BJ (cell line): Measurements from ENCODE around the gene MDGA2. TPM values are rescaled to one million over a fixed set of nuclear protein-coding genes. Genes with fewer than 3 reads are reported as not detected.
"Not testable (repeated sequence)": the region's sequence is repeated elsewhere in the genome, so short reads cannot be mapped to it uniquely, and the experiment has no call there.

Experiments
- CTCF ChIA-PET: fragments of 350-600 bp; formaldehyde crosslinking; extraction: SDS; loops from one replicate; lab custom pipeline; 2021; ENCODE audit warnings: antibody characterized with exemption, inconsistent platforms; lab: Yijun Ruan, JAX
- POLR2A ChIA-PET: fragments of 300-600 bp; sonication (Branson Sonifier 250); formaldehyde crosslinking; extraction: SDS; loops from one replicate; lab custom pipeline; 2021; ENCODE audit warnings: antibody characterized with exemption; lab: Charles Lee
- DNase-seq: peaks from one replicate; pipeline ENCODE4 v3.0.0-alpha.2; 2011; ENCODE audit warnings: low read depth
- H3K27me3 ChIP-seq: 2 replicates; pipeline ENCODE4 v1.6.0; 2011; ENCODE audit warnings: low read length; ENCODE audit not compliant: control insufficient read depth, insufficient read depth
- H3K36me3 ChIP-seq: 2 replicates; pipeline ENCODE4 v1.5.1; 2011; ENCODE audit warnings: low read length; ENCODE audit not compliant: control insufficient read depth, insufficient read depth
- H3K4me3 ChIP-seq: 2 replicates; pipeline ENCODE4 v1.5.1; 2011; ENCODE audit warnings: low read depth, mild to moderate bottlenecking, control low read depth, low read length
- CTCF ChIP-seq: IDR thresholded peaks from 2 replicates; pipeline ENCODE4 v1.5.1; 2011; ENCODE audit warnings: low read depth, mild to moderate bottlenecking, control low read depth, inconsistent platforms, low read length, moderate library complexity; ENCODE audit not compliant: insufficient read depth
- polyA plus RNA-seq: library from polyadenylated mRNA; depleted of rRNA; stranded (reverse); fragments of >200 nt; gene quantifications from 2 replicates; pipeline ENCODE4 v1.2.3, GENCODE V29; 2011

MDGA2 gene
- polyA plus RNA-seq, 1 experiment: not detected

GRCh38 chr14:47257013-47257412 is 418.4 kb downstream of the MDGA2 start:
- DNase-seq: no peak
- no peaks in the 10 kb centered on the region for H3K27me3 ChIP-seq
- no peak overlapping the region for H3K4me3 ChIP-seq
- CTCF ChIA-PET: no interaction called here
- POLR2A ChIA-PET: no interaction called here
- H3K36me3 ChIP-seq: no peaks in the 10 kb centered on the region
- no peak for TF ChIP-seq CTCF

GRCh38 chr14:47252802-47253201 is 422.6 kb downstream of the MDGA2 start:
- TF ChIP-seq CTCF: no peak
- H3K27me3 ChIP-seq: no peaks in the 10 kb centered on the region
- ChIA-PET CTCF (interaction anchor here (0.7 kb wide), 1 partner anchor 160 kb away, joined by 3 read pairs; no protein-coding TSS in a partner anchor), POLR2A (no interaction called here)
- no peak for DNase-seq
- no peak overlapping the region for H3K4me3 ChIP-seq
- H3K36me3 ChIP-seq: no peaks in the 10 kb centered on the region

GRCh38 chr14:47246367-47246766 is 429.0 kb downstream of the MDGA2 start:
- no peaks in the 10 kb centered on the region for H3K27me3 ChIP-seq
- POLR2A ChIA-PET: no interaction called here
- TF ChIP-seq CTCF: no peak
- H3K4me3 ChIP-seq: no peak overlapping the region
- no peak for DNase-seq
- CTCF ChIA-PET: no interaction called here
- no peaks in the 10 kb centered on the region for H3K36me3 ChIP-seq

DNA sequence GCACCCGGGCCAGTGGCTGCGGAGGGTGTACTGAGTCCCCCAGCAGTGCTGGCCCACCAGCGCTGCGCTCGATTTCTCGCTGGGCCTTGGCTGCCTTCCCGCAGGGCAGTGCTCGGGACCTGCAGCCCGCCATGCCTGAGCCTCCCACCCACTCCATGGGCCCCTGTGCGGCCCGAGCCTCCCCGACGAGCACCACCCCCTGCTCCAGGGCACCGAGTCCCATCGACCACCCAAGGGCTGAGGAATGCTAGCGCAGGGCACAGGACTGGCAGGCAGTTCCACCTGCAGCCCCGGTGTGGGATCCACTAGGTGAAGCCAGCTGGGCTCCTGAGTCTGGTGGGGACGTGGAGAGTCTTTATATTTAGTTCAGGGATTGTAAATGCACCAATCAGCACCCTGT is 432.8 kb downstream of the MDGA2 start:
- CTCF ChIA-PET, H3K36me3 ChIP-seq, H3K27me3 ChIP-seq, H3K4me3 ChIP-seq, POLR2A ChIA-PET, DNase-seq: not testable (repeated sequence)

GRCh38 chr14:47240748-47241437 is 434.5 kb downstream of the MDGA2 start:
- Histone ChIP-seq H3K27me3 (no peaks in the 10 kb centered on the region), H3K4me3 (no peak overlapping the region), H3K36me3 (no peaks in the 10 kb centered on the region)
- POLR2A ChIA-PET: no interaction called here
- CTCF ChIA-PET: no interaction called here
- DNase-seq: no peak
- TF ChIP-seq CTCF: no peak

DNA sequence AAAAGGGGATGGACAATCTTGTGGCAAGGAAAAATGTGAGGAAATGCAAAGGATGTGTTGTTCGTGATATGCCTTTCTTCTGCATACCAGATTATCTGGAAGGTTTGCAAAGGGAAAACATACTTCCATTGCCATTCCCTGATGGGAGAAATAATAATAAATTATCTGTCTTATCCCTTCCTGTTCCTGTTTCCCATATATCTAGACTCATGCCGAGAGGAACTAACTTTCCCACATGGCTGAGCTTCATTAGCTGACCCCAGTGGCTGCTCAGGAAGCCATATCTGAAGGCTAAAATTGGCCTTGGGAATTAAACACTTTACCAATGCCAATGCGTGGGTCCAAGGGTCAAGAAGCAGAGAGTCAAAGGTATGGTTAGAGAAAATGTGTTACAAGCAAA is 439.8 kb downstream of the MDGA2 start:
- ChIA-PET CTCF (no interaction called here), POLR2A (no interaction called here)
- no peak overlapping the region for H3K4me3 ChIP-seq
- H3K36me3 ChIP-seq: no peaks in the 10 kb centered on the region
- H3K27me3 ChIP-seq: no peaks in the 10 kb centered on the region
- no peak for TF ChIP-seq CTCF
- DNase-seq: no peak
